ENCODE data around the gene PRMT9.

The PRMT9 gene

DNA sequence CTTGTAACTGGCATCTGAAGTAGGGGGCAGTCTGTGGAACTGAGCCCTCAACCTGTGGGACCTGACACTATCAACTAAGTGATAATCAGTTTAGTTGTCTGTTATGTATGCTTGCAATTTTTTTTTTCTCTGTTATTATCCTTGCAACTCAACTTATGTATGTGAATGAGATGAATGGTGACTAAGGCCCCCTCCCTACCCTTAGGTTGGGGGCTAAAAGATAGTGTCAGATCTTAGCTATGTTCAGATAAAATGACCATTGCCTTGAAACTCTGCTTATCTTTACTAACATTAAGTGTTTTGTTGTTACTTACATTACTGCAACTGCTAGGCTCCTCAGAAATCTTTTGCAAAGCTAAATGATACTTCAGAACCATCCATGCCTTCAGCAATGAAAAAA lies 35.3 kb downstream of the PRMT9 start:
- Histone ChIP-seq H3K9ac (ENCODE audit: low read depth, low read length) (no peak overlapping the region), H3K4me1 (ENCODE audit: insufficient read depth, low read length) (no peaks in the 10 kb centered on the region), H3K27ac (ENCODE audit: low read length) (no peak overlapping the region), H3K27me3 (ENCODE audit: insufficient read depth, low read length, poor library complexity) (no peaks in the 10 kb centered on the region), H3K79me2 (ENCODE audit: insufficient read depth, low read length) (peaks cover 17% of the 10 kb centered on the region; the same call in 1 of the 2 replicates), H3K4me3 (ENCODE audit: low read depth in 1 of 2, low read length in 2 of 2) (no peak overlapping the region), H3K36me3 (ENCODE audit: insufficient read depth, low read length) (peaks cover 38% of the 10 kb centered on the region), H3K9me3 (ENCODE audit: insufficient read depth, low read length, severe bottlenecking) (no peaks in the 10 kb centered on the region), H4K20me1 (ENCODE audit: insufficient read depth, low read length) (no peaks in the 10 kb centered on the region; the same call in 1 of the 2 replicates), H3K4me2 (ENCODE audit: insufficient read depth, low read length) (no peak overlapping the region), H2AFZ (ENCODE audit: low read depth, low read length) (no peak overlapping the region)
- ATAC-seq (ENCODE audit: insufficient read depth, low read depth) (no peak), DNase-seq (no peak)
- TF ChIP-seq EZH2 (IDR thresholded peaks at IDR 0.05; ENCODE audit: borderline replicate concordance, low read depth, low read length, severe bottlenecking), result no peak
- TF ChIP-seq, protein P1, sequence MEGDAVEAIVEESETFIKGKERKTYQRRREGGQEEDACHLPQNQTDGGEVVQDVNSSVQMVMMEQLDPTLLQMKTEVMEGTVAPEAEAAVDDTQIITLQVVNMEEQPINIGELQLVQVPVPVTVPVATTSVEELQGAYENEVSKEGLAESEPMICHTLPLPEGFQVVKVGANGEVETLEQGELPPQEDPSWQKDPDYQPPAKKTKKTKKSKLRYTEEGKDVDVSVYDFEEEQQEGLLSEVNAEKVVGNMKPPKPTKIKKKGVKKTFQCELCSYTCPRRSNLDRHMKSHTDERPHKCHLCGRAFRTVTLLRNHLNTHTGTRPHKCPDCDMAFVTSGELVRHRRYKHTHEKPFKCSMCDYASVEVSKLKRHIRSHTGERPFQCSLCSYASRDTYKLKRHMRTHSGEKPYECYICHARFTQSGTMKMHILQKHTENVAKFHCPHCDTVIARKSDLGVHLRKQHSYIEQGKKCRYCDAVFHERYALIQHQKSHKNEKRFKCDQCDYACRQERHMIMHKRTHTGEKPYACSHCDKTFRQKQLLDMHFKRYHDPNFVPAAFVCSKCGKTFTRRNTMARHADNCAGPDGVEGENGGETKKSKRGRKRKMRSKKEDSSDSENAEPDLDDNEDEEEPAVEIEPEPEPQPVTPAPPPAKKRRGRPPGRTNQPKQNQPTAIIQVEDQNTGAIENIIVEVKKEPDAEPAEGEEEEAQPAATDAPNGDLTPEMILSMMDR (IDR thresholded peaks at IDR 0.05; ENCODE audit: borderline replicate concordance, extremely low read depth, low read length, poor library complexity, severe bottlenecking), result no peak

DNA sequence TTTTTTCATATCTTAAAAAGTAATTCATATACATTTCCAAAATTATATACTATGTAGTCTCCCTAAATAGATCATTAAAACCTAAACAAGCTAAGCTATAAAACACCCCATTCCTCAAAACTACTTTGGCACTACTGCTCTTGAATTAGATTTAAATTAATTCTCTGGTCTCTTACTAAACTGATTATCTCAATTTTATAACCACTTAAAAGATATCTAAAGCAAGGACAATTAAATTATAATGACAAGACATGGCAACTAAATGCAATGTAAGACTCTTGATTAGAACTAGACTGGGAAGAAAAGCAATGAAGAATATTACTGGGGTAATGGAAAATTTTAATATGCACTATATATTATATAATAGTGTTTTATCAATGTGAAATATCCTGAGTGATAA lies 38.9 kb downstream of the PRMT9 start:
- H3K4me3 ChIP-seq (ENCODE audit: low read depth in 1 of 2, low read length in 2 of 2), result no peak overlapping the region
- DNase-seq, result no peak
- H3K9ac ChIP-seq (ENCODE audit: low read depth, low read length), result no peak overlapping the region
- ATAC-seq (ENCODE audit: insufficient read depth, low read depth), result no peak
- TF ChIP-seq, protein P1 (IDR thresholded peaks at IDR 0.05; ENCODE audit: borderline replicate concordance, extremely low read depth, low read length, poor library complexity, severe bottlenecking), result no peak
- TF ChIP-seq EZH2 (IDR thresholded peaks at IDR 0.05; ENCODE audit: borderline replicate concordance, low read depth, low read length, severe bottlenecking), result no peak
- H4K20me1 ChIP-seq (ENCODE audit: insufficient read depth, low read length), result no peaks in the 10 kb centered on the region; the same call in 1 of the 2 replicates
- H3K27me3 ChIP-seq (ENCODE audit: insufficient read depth, low read length, poor library complexity), result no peaks in the 10 kb centered on the region
- no peaks in the 10 kb centered on the region for H3K4me1 ChIP-seq (ENCODE audit: insufficient read depth, low read length)
- H2AFZ ChIP-seq (ENCODE audit: low read depth, low read length), result no peak overlapping the region
- H3K79me2 ChIP-seq (ENCODE audit: insufficient read depth, low read length), result peaks cover 15% of the 10 kb centered on the region; the same call in 1 of the 2 replicates
- no peaks in the 10 kb centered on the region for H3K9me3 ChIP-seq (ENCODE audit: insufficient read depth, low read length, severe bottlenecking)
- H3K36me3 ChIP-seq (ENCODE audit: insufficient read depth, low read length), result peaks cover 46% of the 10 kb centered on the region
- no peak overlapping the region for H3K4me2 ChIP-seq (ENCODE audit: insufficient read depth, low read length)
- H3K27ac ChIP-seq (ENCODE audit: low read length), result no peak overlapping the region

DNA sequence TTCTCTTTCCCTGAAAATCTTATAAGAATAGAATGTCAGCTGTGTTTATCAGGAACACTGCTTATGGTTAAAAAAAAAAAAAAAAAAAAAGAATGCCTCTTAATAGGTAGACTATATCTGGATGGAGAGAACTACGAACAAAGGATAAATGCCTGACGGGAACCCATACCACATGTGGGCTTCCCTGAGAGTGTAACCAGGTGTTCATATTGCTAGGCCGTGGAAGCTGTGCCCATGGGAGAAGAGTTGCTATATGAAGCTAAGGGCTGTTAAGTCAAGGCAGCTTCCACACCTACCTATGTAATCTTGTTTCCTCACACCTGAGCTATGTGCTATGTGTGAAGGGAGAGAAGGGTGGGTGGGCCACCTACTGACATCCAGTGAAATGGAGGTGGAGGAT lies 39.5 kb downstream of the PRMT9 start:
- no peaks in the 10 kb centered on the region for H3K27me3 ChIP-seq (ENCODE audit: insufficient read depth, low read length, poor library complexity)
- no peak for ATAC-seq (ENCODE audit: insufficient read depth, low read depth)
- H2AFZ ChIP-seq (ENCODE audit: low read depth, low read length), result no peak overlapping the region
- peaks cover 41% of the 10 kb centered on the region for H3K36me3 ChIP-seq (ENCODE audit: insufficient read depth, low read length)
- no peaks in the 10 kb centered on the region for H3K4me1 ChIP-seq (ENCODE audit: insufficient read depth, low read length)
- TF ChIP-seq, protein P1 (IDR thresholded peaks at IDR 0.05; ENCODE audit: borderline replicate concordance, extremely low read depth, low read length, poor library complexity, severe bottlenecking), result no peak
- H3K27ac ChIP-seq (ENCODE audit: low read length), result no peak overlapping the region
- no peak overlapping the region for H3K4me2 ChIP-seq (ENCODE audit: insufficient read depth, low read length)
- DNase-seq, result no peak
- H3K79me2 ChIP-seq (ENCODE audit: insufficient read depth, low read length), result peaks cover 11% of the 10 kb centered on the region; the same call in 1 of the 2 replicates
- H4K20me1 ChIP-seq (ENCODE audit: insufficient read depth, low read length), result no peaks in the 10 kb centered on the region; the same call in 1 of the 2 replicates
- no peaks in the 10 kb centered on the region for H3K9me3 ChIP-seq (ENCODE audit: insufficient read depth, low read length, severe bottlenecking)
- no peak overlapping the region for H3K9ac ChIP-seq (ENCODE audit: low read depth, low read length)
- no peak overlapping the region for H3K4me3 ChIP-seq (ENCODE audit: low read depth in 1 of 2, low read length in 2 of 2)

DNA sequence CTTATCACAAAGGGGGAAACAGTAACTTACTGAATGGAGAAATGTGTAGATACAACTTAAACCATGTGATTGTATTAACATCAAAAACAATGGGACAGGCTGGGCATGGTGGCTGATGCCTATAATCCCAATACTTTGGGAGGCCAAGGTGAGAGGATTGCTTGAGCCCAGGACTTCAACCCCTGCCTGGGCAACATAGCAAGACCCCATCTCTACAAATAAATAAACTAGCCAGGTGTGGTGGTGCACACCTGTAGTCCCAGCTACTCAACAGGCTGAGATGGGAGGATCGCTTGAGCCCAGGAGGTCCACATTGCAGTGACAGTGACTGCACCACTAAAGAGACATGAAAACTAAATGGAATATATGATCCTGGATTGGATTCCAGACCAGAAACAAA lies 40.3 kb downstream of the PRMT9 start:
- no peak for ATAC-seq (ENCODE audit: insufficient read depth, low read depth)
- no peaks in the 10 kb centered on the region for H3K27me3 ChIP-seq (ENCODE audit: insufficient read depth, low read length, poor library complexity)
- H3K79me2 ChIP-seq (ENCODE audit: insufficient read depth, low read length), result peaks cover 8% of the 10 kb centered on the region; the same call in 1 of the 2 replicates
- no peaks in the 10 kb centered on the region for H3K9me3 ChIP-seq (ENCODE audit: insufficient read depth, low read length, severe bottlenecking)
- peaks cover 39% of the 10 kb centered on the region for H3K36me3 ChIP-seq (ENCODE audit: insufficient read depth, low read length)
- H3K9ac ChIP-seq (ENCODE audit: low read depth, low read length), result no peak overlapping the region
- no peaks in the 10 kb centered on the region; the same call in 1 of the 2 replicates for H4K20me1 ChIP-seq (ENCODE audit: insufficient read depth, low read length)
- no peaks in the 10 kb centered on the region for H3K4me1 ChIP-seq (ENCODE audit: insufficient read depth, low read length)
- H3K4me2 ChIP-seq (ENCODE audit: insufficient read depth, low read length), result no peak overlapping the region
- no peak overlapping the region for H3K4me3 ChIP-seq (ENCODE audit: low read depth in 1 of 2, low read length in 2 of 2)
- no peak overlapping the region for H2AFZ ChIP-seq (ENCODE audit: low read depth, low read length)
- no peak overlapping the region for H3K27ac ChIP-seq (ENCODE audit: low read length)
- DNase-seq, result no peak
- TF ChIP-seq, protein P1 (IDR thresholded peaks at IDR 0.05; ENCODE audit: borderline replicate concordance, extremely low read depth, low read length, poor library complexity, severe bottlenecking), result no peak
- no peak for TF ChIP-seq EZH2 (IDR thresholded peaks at IDR 0.05; ENCODE audit: borderline replicate concordance, low read depth, low read length, severe bottlenecking)
